BE2C (cell line): ENCODE measurements around the gene ELOVL1.

ENCODE experiments used
- DNase-seq: peaks from one replicate; pipeline ENCODE4 v3.0.0-alpha.2; 2020
- H3K27me3 ChIP-seq: fragments of 250-450 bp; sonication (Bioruptor Pico); 2 replicates; pipeline ENCODE4 v1.5.1; 2020; ENCODE audit warnings: mild to moderate bottlenecking
- H3K36me3 ChIP-seq: fragments of 250-450 bp; sonication (Bioruptor Pico); 2 replicates; pipeline ENCODE4 v1.5.1; 2020; ENCODE audit warnings: mild to moderate bottlenecking
- H3K4me1 ChIP-seq: fragments of 250-450 bp; sonication (Bioruptor Pico); 2 replicates; pipeline ENCODE4 v1.5.1; 2020
- H3K4me3 ChIP-seq: 2 replicates; pipeline ENCODE4 v1.5.1; 2011; ENCODE audit warnings: low read depth, low read length
- H3K9me3 ChIP-seq: fragments of 250-450 bp; sonication (Bioruptor Pico); 2 replicates; pipeline ENCODE4 v1.5.1; 2020
- CTCF ChIP-seq: IDR thresholded peaks from 2 replicates; pipeline ENCODE4 v1.5.1; 2012; ENCODE audit warnings: mild to moderate bottlenecking, low read depth, low read length

ELOVL1 gene

DNA sequence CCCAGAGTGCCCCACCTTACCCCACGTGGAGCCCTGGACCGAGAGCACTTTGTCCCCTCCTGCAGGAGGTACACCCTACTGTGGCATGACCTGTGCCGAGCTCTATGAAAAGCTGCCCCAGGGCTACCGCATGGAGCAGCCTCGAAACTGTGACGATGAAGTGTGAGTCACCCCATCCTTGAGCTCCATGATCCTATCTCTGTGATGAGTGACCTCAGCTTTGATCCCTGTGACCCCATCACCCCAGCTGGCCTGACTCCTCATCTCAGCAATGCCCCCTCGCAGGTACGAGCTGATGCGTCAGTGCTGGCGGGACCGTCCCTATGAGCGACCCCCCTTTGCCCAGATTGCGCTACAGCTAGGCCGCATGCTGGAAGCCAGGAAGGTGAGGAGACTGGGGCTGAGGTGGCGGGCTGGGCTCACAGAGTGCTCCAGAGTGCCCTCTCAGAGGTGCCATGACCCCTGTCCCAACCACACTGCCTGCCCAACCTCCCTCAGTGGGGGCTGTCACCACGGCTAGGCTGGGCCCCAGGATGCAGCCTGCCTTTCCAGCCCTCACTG lies 46.4 kb downstream of the ELOVL1 start:
- H3K4me3 ChIP-seq: no peak overlapping the region
- no peaks in the 10 kb centered on the region for H3K4me1 ChIP-seq
- no peak for DNase-seq
- no peaks in the 10 kb centered on the region for H3K36me3 ChIP-seq
- H3K9me3 ChIP-seq: no peaks in the 10 kb centered on the region
- no peak for TF ChIP-seq CTCF
- no peaks in the 10 kb centered on the region for H3K27me3 ChIP-seq

DNA sequence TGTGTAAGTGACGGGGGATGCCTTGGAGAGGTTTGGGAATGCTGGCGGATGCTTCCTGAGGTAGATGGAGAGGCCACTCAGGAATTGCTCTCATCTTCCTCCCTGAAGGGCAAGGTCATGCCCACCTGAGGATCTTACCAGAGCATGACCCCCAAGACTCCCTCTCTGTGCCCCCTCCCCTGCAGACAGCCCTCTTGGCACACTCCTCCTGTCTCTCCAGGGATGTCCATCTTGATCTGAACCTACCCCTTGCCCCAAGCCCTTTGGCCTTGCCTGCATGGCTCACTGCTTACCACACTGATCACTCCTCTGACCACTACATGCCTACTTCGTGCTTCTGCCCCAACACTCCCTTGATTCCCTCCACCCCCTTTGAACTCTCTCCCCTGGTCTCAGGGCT lies 48.0 kb downstream of the ELOVL1 start:
- H3K4me3 ChIP-seq: no peak overlapping the region
- no peak for TF ChIP-seq CTCF
- no peaks in the 10 kb centered on the region for H3K9me3 ChIP-seq
- H3K36me3 ChIP-seq: no peaks in the 10 kb centered on the region
- H3K4me1 ChIP-seq: no peaks in the 10 kb centered on the region
- no peak for DNase-seq
- no peaks in the 10 kb centered on the region for H3K27me3 ChIP-seq

DNA sequence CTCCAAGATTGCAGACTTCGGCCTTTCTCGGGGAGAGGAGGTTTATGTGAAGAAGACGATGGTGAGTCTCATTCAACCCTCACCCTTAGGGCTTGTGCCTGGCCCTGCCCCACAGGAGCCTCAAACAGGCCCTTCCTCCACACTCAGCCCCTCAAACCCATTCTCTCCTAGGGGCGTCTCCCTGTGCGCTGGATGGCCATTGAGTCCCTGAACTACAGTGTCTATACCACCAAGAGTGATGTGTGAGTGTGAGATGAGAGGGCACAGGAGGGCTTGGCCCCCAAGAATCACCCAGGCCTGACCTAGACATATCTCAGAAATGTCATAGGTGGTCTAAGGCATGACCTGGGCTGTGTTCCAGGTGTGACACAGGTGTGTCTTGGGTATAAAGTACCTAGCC lies 48.5 kb downstream of the ELOVL1 start:
- H3K36me3 ChIP-seq: no peaks in the 10 kb centered on the region
- TF ChIP-seq CTCF: no peak
- H3K4me1 ChIP-seq: no peaks in the 10 kb centered on the region
- H3K27me3 ChIP-seq: no peaks in the 10 kb centered on the region
- DNase-seq: no peak
- H3K9me3 ChIP-seq: no peaks in the 10 kb centered on the region
- no peak overlapping the region for H3K4me3 ChIP-seq

GRCh38 chr1:43318831-43319230 lies 49.0 kb downstream of the ELOVL1 start:
- DNase-seq: no peak
- H3K36me3 ChIP-seq: no peaks in the 10 kb centered on the region
- no peak overlapping the region for H3K4me3 ChIP-seq
- H3K4me1 ChIP-seq: no peaks in the 10 kb centered on the region
- H3K9me3 ChIP-seq: no peaks in the 10 kb centered on the region
- TF ChIP-seq CTCF: no peak
- H3K27me3 ChIP-seq: no peaks in the 10 kb centered on the region

DNA sequence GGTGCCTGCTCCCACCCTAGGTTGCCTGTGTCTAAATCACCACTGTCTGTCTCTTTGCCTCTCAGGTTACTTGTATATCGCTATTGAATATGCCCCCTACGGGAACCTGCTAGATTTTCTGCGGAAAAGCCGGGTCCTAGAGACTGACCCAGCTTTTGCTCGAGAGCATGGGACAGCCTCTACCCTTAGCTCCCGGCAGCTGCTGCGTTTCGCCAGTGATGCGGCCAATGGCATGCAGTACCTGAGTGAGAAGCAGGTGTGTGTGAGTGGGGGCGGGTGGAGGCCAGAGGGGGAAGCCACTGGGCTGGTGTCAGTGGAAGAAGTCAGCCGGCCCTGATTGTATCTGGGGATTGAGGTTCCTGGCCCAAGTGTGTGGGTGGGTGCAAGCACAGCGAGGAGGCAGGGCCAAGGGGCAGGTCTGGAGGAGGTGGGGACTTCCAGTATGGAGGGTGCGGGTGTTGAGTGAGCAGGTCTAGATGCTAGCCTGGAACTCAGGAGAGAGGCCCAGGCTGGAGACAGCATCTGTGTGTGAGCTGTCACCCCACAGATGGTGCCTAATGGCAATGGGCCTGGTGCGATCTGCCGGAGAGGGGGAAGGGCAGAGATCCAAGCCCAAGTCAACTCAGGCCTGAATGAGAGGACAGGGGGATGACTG lies 49.9 kb downstream of the ELOVL1 start:
- Histone ChIP-seq H3K27me3 (no peaks in the 10 kb centered on the region), H3K36me3 (no peaks in the 10 kb centered on the region), H3K4me3 (no peak overlapping the region), H3K4me1 (no peaks in the 10 kb centered on the region), H3K9me3 (no peaks in the 10 kb centered on the region)
- DNase-seq: no peak
- TF ChIP-seq CTCF: no peak

DNA sequence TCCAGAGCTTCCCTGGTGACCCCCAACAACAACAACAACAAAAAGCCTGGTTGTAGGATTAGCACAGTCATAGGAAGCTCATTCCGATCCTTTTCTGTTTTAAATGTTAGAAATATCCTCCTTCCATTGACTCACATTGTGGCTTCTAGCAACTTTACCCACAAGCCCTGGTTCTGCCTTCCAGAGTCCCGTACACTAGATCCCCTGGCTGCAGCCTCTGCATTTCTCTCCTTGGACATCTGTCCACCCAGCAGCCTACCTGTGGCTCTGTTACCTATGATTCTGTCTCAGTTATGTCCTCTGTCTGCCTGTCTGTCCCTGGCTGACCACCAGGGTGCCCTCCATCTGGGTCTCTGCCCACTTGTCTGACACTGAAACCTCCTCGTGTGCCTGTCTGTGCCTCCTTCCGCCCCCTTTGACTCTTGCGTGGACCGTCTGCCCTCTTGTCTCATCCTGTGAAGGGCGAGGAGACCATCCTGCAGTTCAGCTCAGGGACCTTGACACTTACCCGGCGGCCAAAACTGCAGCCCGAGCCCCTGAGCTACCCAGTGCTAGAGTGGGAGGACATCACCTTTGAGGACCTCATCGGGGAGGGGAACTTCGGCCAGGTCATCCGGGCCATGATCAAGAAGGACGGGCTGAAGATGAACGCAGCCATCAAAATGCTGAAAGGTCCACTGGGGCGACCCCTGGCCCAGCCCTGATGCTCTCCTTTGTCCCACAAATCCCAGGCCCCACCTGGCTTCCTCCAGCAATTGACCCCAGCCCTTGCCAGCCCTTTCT lies 50.9 kb downstream of the ELOVL1 start:
- Histone ChIP-seq H3K36me3 (no peaks in the 10 kb centered on the region), H3K27me3 (no peaks in the 10 kb centered on the region), H3K4me1 (no peaks in the 10 kb centered on the region), H3K4me3 (no peak overlapping the region), H3K9me3 (no peaks in the 10 kb centered on the region)
- no peak for DNase-seq
- no peak for TF ChIP-seq CTCF
